ENCODE results near the gene LALBA.

DNA sequence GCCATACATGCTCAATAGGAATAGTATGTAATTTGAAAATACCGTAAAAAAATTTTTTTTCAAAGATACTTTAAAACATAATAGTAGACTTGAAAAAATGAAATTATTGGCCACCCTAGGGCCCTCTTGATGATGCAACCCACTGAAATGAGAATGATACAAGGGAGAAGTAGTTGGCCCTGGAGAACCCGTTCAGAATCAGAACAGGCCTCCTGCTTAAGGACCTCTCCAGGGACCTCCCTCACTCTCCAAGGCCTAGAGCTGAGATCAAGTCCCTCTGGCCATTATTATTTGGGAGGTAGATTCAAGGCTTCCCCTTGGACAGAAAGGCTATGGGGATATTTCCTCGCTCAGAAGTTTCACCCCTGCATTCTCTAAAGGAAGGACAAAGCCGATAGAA, 11.9 kb downstream of the LALBA start:
- TF ChIP-seq, protein P1, sequence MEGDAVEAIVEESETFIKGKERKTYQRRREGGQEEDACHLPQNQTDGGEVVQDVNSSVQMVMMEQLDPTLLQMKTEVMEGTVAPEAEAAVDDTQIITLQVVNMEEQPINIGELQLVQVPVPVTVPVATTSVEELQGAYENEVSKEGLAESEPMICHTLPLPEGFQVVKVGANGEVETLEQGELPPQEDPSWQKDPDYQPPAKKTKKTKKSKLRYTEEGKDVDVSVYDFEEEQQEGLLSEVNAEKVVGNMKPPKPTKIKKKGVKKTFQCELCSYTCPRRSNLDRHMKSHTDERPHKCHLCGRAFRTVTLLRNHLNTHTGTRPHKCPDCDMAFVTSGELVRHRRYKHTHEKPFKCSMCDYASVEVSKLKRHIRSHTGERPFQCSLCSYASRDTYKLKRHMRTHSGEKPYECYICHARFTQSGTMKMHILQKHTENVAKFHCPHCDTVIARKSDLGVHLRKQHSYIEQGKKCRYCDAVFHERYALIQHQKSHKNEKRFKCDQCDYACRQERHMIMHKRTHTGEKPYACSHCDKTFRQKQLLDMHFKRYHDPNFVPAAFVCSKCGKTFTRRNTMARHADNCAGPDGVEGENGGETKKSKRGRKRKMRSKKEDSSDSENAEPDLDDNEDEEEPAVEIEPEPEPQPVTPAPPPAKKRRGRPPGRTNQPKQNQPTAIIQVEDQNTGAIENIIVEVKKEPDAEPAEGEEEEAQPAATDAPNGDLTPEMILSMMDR (conservative IDR thresholded peaks at IDR 0.05; ENCODE audit: low read length) = no peak
- TF ChIP-seq EZH2phosphoT487 (IDR thresholded peaks at IDR 0.05; ENCODE audit: borderline replicate concordance) = no peak
